MCF 10A (cell line): Measurements from ENCODE around the gene KIAA0513. TPM values are rescaled to one million over a fixed set of nuclear protein-coding genes. Genes with fewer than 3 reads are reported as not detected.

ENCODE experiments used
- BruUV-seq: library from RNA; stranded (reverse); fragments of 400-500 nt; replicated peaks from 2 replicates; lab custom pipeline; 2021; lab: Mats Ljungman, UMichigan
- CTCF ChIA-PET: fragments of 300-600 bp; sonication (Branson Sonifier 250); formaldehyde crosslinking; extraction: SDS; loops from one replicate; lab custom pipeline; 2021; ENCODE audit warnings: antibody characterized with exemption, inconsistent platforms; lab: Yijun Ruan, JAX
- POLR2A ChIA-PET: fragments of 300-600, 350-650 bp; sonication (Branson Sonifier 250); formaldehyde crosslinking; extraction: SDS; loops from one replicate; lab custom pipeline; 2020; ENCODE audit warnings: antibody characterized with exemption, inconsistent platforms; lab: Yijun Ruan, JAX
- DNase-seq: peaks from one replicate; pipeline ENCODE4 v3.0.0-alpha.2; 2018; ENCODE audit not compliant: unreplicated experiment
- H3K27ac Mint-ChIP-seq: one replicate; pipeline ENCODE4 v1.8.0; 2022; ENCODE audit warnings: mild to moderate bottlenecking, low read depth, mixed read lengths; ENCODE audit not compliant: unreplicated experiment
- H3K27me3 Mint-ChIP-seq: one replicate; pipeline ENCODE4 v1.8.0; 2022; ENCODE audit warnings: mixed read lengths; ENCODE audit not compliant: insufficient read depth, unreplicated experiment
- H3K36me3 Mint-ChIP-seq: one replicate; pipeline ENCODE4 v1.8.0; 2022; ENCODE audit warnings: mild to moderate bottlenecking, moderate library complexity, mixed read lengths; ENCODE audit not compliant: insufficient read depth, unreplicated experiment
- H3K4me1 Mint-ChIP-seq: one replicate; pipeline ENCODE4 v1.8.0; 2022; ENCODE audit warnings: mixed read lengths; ENCODE audit not compliant: insufficient read depth, unreplicated experiment
- H3K4me3 Mint-ChIP-seq: one replicate; pipeline ENCODE4 v1.8.0; 2022; ENCODE audit warnings: mild to moderate bottlenecking, moderate library complexity, mixed read lengths; ENCODE audit not compliant: unreplicated experiment
- H3K9me3 Mint-ChIP-seq: one replicate; pipeline ENCODE4 v1.8.0; 2022; ENCODE audit warnings: mixed read lengths; ENCODE audit not compliant: unreplicated experiment
- intact Hi-C: fragments of 100-400 bp; cut with micrococcal nuclease; formaldehyde crosslinking; loops from 2 replicates; pipeline ENCODE4 v1.14.1; 2022
- total RNA-seq: library from RNA; stranded (reverse); gene quantifications from 2 replicates; pipeline ENCODE4 v1.2.3, GENCODE V29; 2022
- TF ChIP-seq, protein P1 (sequence below): fragments of 200-600 bp; IDR thresholded peaks from one replicate; pipeline ENCODE4 v1.8.0; 2022; ENCODE audit warnings: antibody characterized with exemption, mild to moderate bottlenecking; ENCODE audit not compliant: unreplicated experiment

Gene KIAA0513
- total RNA-seq, 1 experiment from 2014 or later: 4.2 TPM

GRCh38 chr16:85113168-85113733, 85.7 kb downstream of the KIAA0513 start:
- H3K36me3 Mint-ChIP-seq: no peaks in the 10 kb centered on the region
- no peak for DNase-seq
- ChIA-PET CTCF (interaction anchor here (0.5 to 1.7 kb wide), 8 partner anchors 10 to 162 kb away, joined by 3 to 6 read pairs (median 4); no protein-coding TSS in a partner anchor), POLR2A (no interaction called here)
- H3K4me1 Mint-ChIP-seq: peaks cover 6% of the 10 kb centered on the region
- no peaks in the 10 kb centered on the region for H3K27me3 Mint-ChIP-seq
- H3K9me3 Mint-ChIP-seq: no peaks in the 10 kb centered on the region
- intact Hi-C loops: loop anchor here (10.0 kb wide), 1 partner anchor 132 kb away; no protein-coding TSS in a partner anchor
- H3K27ac Mint-ChIP-seq: no peak overlapping the region
- no TSS peak for BruUV-seq
- TF ChIP-seq, protein P1, sequence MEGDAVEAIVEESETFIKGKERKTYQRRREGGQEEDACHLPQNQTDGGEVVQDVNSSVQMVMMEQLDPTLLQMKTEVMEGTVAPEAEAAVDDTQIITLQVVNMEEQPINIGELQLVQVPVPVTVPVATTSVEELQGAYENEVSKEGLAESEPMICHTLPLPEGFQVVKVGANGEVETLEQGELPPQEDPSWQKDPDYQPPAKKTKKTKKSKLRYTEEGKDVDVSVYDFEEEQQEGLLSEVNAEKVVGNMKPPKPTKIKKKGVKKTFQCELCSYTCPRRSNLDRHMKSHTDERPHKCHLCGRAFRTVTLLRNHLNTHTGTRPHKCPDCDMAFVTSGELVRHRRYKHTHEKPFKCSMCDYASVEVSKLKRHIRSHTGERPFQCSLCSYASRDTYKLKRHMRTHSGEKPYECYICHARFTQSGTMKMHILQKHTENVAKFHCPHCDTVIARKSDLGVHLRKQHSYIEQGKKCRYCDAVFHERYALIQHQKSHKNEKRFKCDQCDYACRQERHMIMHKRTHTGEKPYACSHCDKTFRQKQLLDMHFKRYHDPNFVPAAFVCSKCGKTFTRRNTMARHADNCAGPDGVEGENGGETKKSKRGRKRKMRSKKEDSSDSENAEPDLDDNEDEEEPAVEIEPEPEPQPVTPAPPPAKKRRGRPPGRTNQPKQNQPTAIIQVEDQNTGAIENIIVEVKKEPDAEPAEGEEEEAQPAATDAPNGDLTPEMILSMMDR: no peak
- H3K4me3 Mint-ChIP-seq: no peak overlapping the region

DNA sequence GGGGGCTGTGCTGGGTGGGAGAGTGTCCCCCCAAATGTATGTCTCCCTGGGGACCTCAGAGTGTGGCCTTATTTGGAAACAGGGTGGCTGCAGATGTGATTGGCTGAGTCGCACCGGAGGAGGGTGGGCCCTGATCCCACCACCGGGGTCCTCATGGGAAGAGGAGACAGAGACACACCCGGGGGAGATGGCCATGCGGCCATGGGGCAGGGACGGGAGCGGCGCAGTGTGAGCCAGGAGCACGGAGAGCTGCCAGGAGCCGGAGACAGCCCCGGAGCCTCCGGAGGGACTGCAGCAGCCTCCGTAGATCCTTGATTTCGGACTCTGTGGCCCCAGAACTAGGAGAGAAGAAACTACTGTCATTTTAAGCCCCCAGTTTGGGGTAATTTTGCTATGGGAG, 86.3 kb downstream of the KIAA0513 start:
- Mint-ChIP-seq H3K4me1 (peaks cover 6% of the 10 kb centered on the region), H3K27me3 (no peaks in the 10 kb centered on the region)

GRCh38 chr16:85114909-85115567, 87.4 kb downstream of the KIAA0513 start:
- Mint-ChIP-seq H3K4me3 (peak overlapping the region; percentile 58), H3K27ac (peak overlapping the region; percentile 68), H3K27me3 (no peaks in the 10 kb centered on the region), H3K4me1 (peaks cover 6% of the 10 kb centered on the region), H3K9me3 (no peaks in the 10 kb centered on the region), H3K36me3 (no peaks in the 10 kb centered on the region)
- ChIA-PET CTCF (interaction anchor here (0.5 to 1.9 kb wide), 60 partner anchors 10 to 706 kb away, joined by 3 to 31 read pairs (median 4); no protein-coding TSS in a partner anchor), POLR2A (interaction anchor here (0.7 to 1.6 kb wide), 4 partner anchors 34 to 497 kb away, joined by 3 to 5 read pairs (median 3); no protein-coding TSS in a partner anchor)
- DNase-seq: peak; percentile 80
- intact Hi-C loops: loop anchor here (1.0 to 10.0 kb wide), 3 partner anchors 130 to 282 kb away; no protein-coding TSS in a partner anchor
- no TSS peak for BruUV-seq
- TF ChIP-seq, protein P1: peak; percentile 96

More for the DNA sequence above, 86.3 kb downstream of the KIAA0513 start:
- intact Hi-C loops: loop anchor here (10.0 kb wide), 1 partner anchor 131 kb away; no protein-coding TSS in a partner anchor
- H3K4me3 Mint-ChIP-seq: no peak overlapping the region
- POLR2A ChIA-PET: no interaction called here
- no TSS peak for BruUV-seq
- no peak overlapping the region for H3K27ac Mint-ChIP-seq
- no peaks in the 10 kb centered on the region for H3K9me3 Mint-ChIP-seq
- DNase-seq: no peak
- H3K36me3 Mint-ChIP-seq: no peaks in the 10 kb centered on the region
- TF ChIP-seq, protein P1: no peak
- CTCF ChIA-PET: interaction anchor here (1.0 to 1.9 kb wide), 12 partner anchors 9 to 302 kb away, joined by 3 to 10 read pairs (median 5); no protein-coding TSS in a partner anchor

- no TSS peak for BruUV-seq
- POLR2A ChIA-PET: no interaction called here
- no peak overlapping the region for H3K4me3 Mint-ChIP-seq
- no peak overlapping the region for H3K27ac Mint-ChIP-seq
- TF ChIP-seq, protein P1: no peak
- CTCF ChIA-PET: interaction anchor here (0.7 to 1.1 kb wide), 3 partner anchors 136 to 511 kb away, joined by 3 to 5 read pairs (median 3); no protein-coding TSS in a partner anchor
- peaks cover 6% of the 10 kb centered on the region for H3K4me1 Mint-ChIP-seq
- H3K27me3 Mint-ChIP-seq: no peaks in the 10 kb centered on the region
- H3K9me3 Mint-ChIP-seq: no peaks in the 10 kb centered on the region
- DNase-seq: no peak
- intact Hi-C loops: loop anchor here (5.0 to 10.0 kb wide), 2 partner anchors 127 to 280 kb away; no protein-coding TSS in a partner anchor
- H3K36me3 Mint-ChIP-seq: no peaks in the 10 kb centered on the region
Measured at GRCh38 chr16:85117418-85117817, 89.8 kb downstream of the KIAA0513 start.
